ENCODE results near the gene ATXN7L2.

The ATXN7L2 gene

GRCh38 chr1:109498161-109498801 lies 14.6 kb downstream of the ATXN7L2 start:
- H3K79me2 ChIP-seq (ENCODE audit: control insufficient read depth, insufficient read depth, low read length, unreplicated experiment), result peaks cover 6% of the 10 kb centered on the region
- H3K4me3 ChIP-seq (ENCODE audit: low read depth, low read length), result no peak overlapping the region
- H3K27ac ChIP-seq (ENCODE audit: low read depth, low read length), result no peak overlapping the region
- peaks cover 10% of the 10 kb centered on the region for H3K4me1 ChIP-seq (ENCODE audit: control insufficient read depth, insufficient read depth, low read length, unreplicated experiment)
- H2AFZ ChIP-seq (ENCODE audit: low read length, unreplicated experiment), result no peak overlapping the region
- H3K27me3 ChIP-seq (ENCODE audit: insufficient read depth, low read length), result no peaks in the 10 kb centered on the region
- H3K36me3 ChIP-seq (ENCODE audit: insufficient read depth, low read length), result no peaks in the 10 kb centered on the region

GRCh38 chr1:109499081-109499480 lies 15.4 kb downstream of the ATXN7L2 start:
- H3K27ac ChIP-seq (ENCODE audit: low read depth, low read length), result no peak overlapping the region

GRCh38 chr1:109499661-109500536 lies 16.2 kb downstream of the ATXN7L2 start:
- no peaks in the 10 kb centered on the region for H3K36me3 ChIP-seq (ENCODE audit: insufficient read depth, low read length)
- H3K27me3 ChIP-seq (ENCODE audit: insufficient read depth, low read length), result no peaks in the 10 kb centered on the region
- H3K4me1 ChIP-seq (ENCODE audit: control insufficient read depth, insufficient read depth, low read length, unreplicated experiment), result peaks cover 2% of the 10 kb centered on the region
- peaks cover 5% of the 10 kb centered on the region for H3K79me2 ChIP-seq (ENCODE audit: control insufficient read depth, insufficient read depth, low read length, unreplicated experiment)
- no peak overlapping the region for H2AFZ ChIP-seq (ENCODE audit: low read length, unreplicated experiment)
- H3K27ac ChIP-seq (ENCODE audit: low read depth, low read length), result no peak overlapping the region
- H3K4me3 ChIP-seq (ENCODE audit: low read depth, low read length), result no peak overlapping the region

More at GRCh38 chr1:109499081-109499480, 15.4 kb downstream of the ATXN7L2 start:
- no peaks in the 10 kb centered on the region for H3K27me3 ChIP-seq (ENCODE audit: insufficient read depth, low read length)
- H2AFZ ChIP-seq (ENCODE audit: low read length, unreplicated experiment), result no peak overlapping the region
- H3K79me2 ChIP-seq (ENCODE audit: control insufficient read depth, insufficient read depth, low read length, unreplicated experiment), result peaks cover 6% of the 10 kb centered on the region
- no peak overlapping the region for H3K4me3 ChIP-seq (ENCODE audit: low read depth, low read length)
- no peaks in the 10 kb centered on the region for H3K36me3 ChIP-seq (ENCODE audit: insufficient read depth, low read length)
- peaks cover 6% of the 10 kb centered on the region for H3K4me1 ChIP-seq (ENCODE audit: control insufficient read depth, insufficient read depth, low read length, unreplicated experiment)

- Histone ChIP-seq H3K27ac (ENCODE audit: low read depth, low read length) (no peak overlapping the region), H3K4me1 (ENCODE audit: control insufficient read depth, insufficient read depth, low read length, unreplicated experiment) (no peaks in the 10 kb centered on the region), H2AFZ (ENCODE audit: low read length, unreplicated experiment) (no peak overlapping the region), H3K4me3 (ENCODE audit: low read depth, low read length) (no peak overlapping the region), H3K27me3 (ENCODE audit: insufficient read depth, low read length) (no peaks in the 10 kb centered on the region), H3K36me3 (ENCODE audit: insufficient read depth, low read length) (no peaks in the 10 kb centered on the region), H3K79me2 (ENCODE audit: control insufficient read depth, insufficient read depth, low read length, unreplicated experiment) (no peaks in the 10 kb centered on the region)
Measured at GRCh38 chr1:109500941-109501381, 17.3 kb downstream of the ATXN7L2 start.

- Histone ChIP-seq H3K79me2 (ENCODE audit: control insufficient read depth, insufficient read depth, low read length, unreplicated experiment) (no peaks in the 10 kb centered on the region), H2AFZ (ENCODE audit: low read length, unreplicated experiment) (no peak overlapping the region), H3K4me3 (ENCODE audit: low read depth, low read length) (no peak overlapping the region), H3K4me1 (ENCODE audit: control insufficient read depth, insufficient read depth, low read length, unreplicated experiment) (no peaks in the 10 kb centered on the region), H3K36me3 (ENCODE audit: insufficient read depth, low read length) (no peaks in the 10 kb centered on the region), H3K27me3 (ENCODE audit: insufficient read depth, low read length) (no peaks in the 10 kb centered on the region), H3K27ac (ENCODE audit: low read depth, low read length) (no peak overlapping the region)
Measured at GRCh38 chr1:109501644-109502363, 18.1 kb downstream of the ATXN7L2 start.

GRCh38 chr1:109502364-109502851 lies 18.7 kb downstream of the ATXN7L2 start:
- Histone ChIP-seq H3K27me3 (ENCODE audit: insufficient read depth, low read length) (peaks cover 5% of the 10 kb centered on the region; the same call in 1 of the 2 replicates), H3K79me2 (ENCODE audit: control insufficient read depth, insufficient read depth, low read length, unreplicated experiment) (no peaks in the 10 kb centered on the region), H3K36me3 (ENCODE audit: insufficient read depth, low read length) (no peaks in the 10 kb centered on the region), H3K4me1 (ENCODE audit: control insufficient read depth, insufficient read depth, low read length, unreplicated experiment) (no peaks in the 10 kb centered on the region), H3K27ac (ENCODE audit: low read depth, low read length) (no peak overlapping the region), H3K4me3 (ENCODE audit: low read depth, low read length) (no peak overlapping the region), H2AFZ (ENCODE audit: low read length, unreplicated experiment) (no peak overlapping the region)

DNA sequence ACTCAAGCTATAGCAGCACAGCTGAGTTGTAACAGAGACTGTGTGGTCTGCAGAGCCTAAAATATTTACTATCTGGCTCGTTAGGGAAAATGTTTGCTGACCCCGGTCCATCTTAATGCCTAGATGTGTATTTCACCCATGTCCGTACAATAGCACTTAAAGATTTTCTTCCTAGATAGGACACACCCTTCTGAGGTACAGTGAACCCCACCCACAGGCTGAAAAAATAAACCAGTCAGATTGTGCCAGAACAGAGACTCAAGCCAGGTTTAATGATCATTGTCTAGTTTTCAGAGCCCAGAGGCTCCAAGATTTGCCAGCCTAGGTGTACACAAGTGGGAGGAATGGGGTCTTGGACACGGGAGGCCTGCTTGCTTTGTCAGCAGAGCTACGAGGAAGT lies 20.2 kb downstream of the ATXN7L2 start:
- Histone ChIP-seq H3K36me3 (ENCODE audit: insufficient read depth, low read length) (no peaks in the 10 kb centered on the region), H3K79me2 (ENCODE audit: control insufficient read depth, insufficient read depth, low read length, unreplicated experiment) (no peaks in the 10 kb centered on the region), H3K27ac (ENCODE audit: low read depth, low read length) (no peak overlapping the region), H3K27me3 (ENCODE audit: insufficient read depth, low read length) (peaks cover 19% of the 10 kb centered on the region), H2AFZ (ENCODE audit: low read length, unreplicated experiment) (no peak overlapping the region), H3K4me3 (ENCODE audit: low read depth, low read length) (no peak overlapping the region), H3K4me1 (ENCODE audit: control insufficient read depth, insufficient read depth, low read length, unreplicated experiment) (no peaks in the 10 kb centered on the region)

GRCh38 chr1:109504974-109505373 lies 21.3 kb downstream of the ATXN7L2 start:
- no peaks in the 10 kb centered on the region for H3K36me3 ChIP-seq (ENCODE audit: insufficient read depth, low read length)
- H3K79me2 ChIP-seq (ENCODE audit: control insufficient read depth, insufficient read depth, low read length, unreplicated experiment), result no peaks in the 10 kb centered on the region
- no peak overlapping the region for H3K4me3 ChIP-seq (ENCODE audit: low read depth, low read length)
- peaks cover 2% of the 10 kb centered on the region for H3K4me1 ChIP-seq (ENCODE audit: control insufficient read depth, insufficient read depth, low read length, unreplicated experiment)
- peaks cover 27% of the 10 kb centered on the region for H3K27me3 ChIP-seq (ENCODE audit: insufficient read depth, low read length)
- H3K27ac ChIP-seq (ENCODE audit: low read depth, low read length), result no peak overlapping the region
- H2AFZ ChIP-seq (ENCODE audit: low read length, unreplicated experiment), result no peak overlapping the region

- Histone ChIP-seq H3K36me3 (ENCODE audit: insufficient read depth, low read length) (no peaks in the 10 kb centered on the region), H2AFZ (ENCODE audit: low read length, unreplicated experiment) (no peak overlapping the region), H3K27me3 (ENCODE audit: insufficient read depth, low read length) (peaks cover 46% of the 10 kb centered on the region), H3K79me2 (ENCODE audit: control insufficient read depth, insufficient read depth, low read length, unreplicated experiment) (no peaks in the 10 kb centered on the region), H3K4me3 (ENCODE audit: low read depth, low read length) (no peak overlapping the region), H3K4me1 (ENCODE audit: control insufficient read depth, insufficient read depth, low read length, unreplicated experiment) (peaks cover 8% of the 10 kb centered on the region), H3K27ac (ENCODE audit: low read depth, low read length) (no peak overlapping the region)
Measured at GRCh38 chr1:109508001-109508872, 24.5 kb downstream of the ATXN7L2 start.

DNA sequence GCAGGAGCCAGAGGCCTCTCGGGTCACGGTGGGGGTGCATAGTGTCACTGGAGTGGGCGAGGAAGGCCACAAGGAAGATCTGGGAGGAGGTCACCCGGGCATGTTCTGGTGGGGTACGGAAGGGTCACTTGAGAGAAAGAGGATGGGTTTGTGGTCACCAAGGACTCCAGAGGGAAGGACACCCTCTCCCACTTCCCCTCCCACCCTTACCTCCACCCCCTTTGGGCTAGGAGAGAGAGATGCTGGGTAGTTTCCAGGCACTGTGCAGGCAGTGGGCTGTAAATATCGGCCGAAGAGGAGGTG lies 25.1 kb downstream of the ATXN7L2 start:
- Histone ChIP-seq H3K27ac (ENCODE audit: low read depth, low read length) (no peak overlapping the region), H3K4me1 (ENCODE audit: control insufficient read depth, insufficient read depth, low read length, unreplicated experiment) (peaks cover 8% of the 10 kb centered on the region), H3K79me2 (ENCODE audit: control insufficient read depth, insufficient read depth, low read length, unreplicated experiment) (no peaks in the 10 kb centered on the region), H3K36me3 (ENCODE audit: insufficient read depth, low read length) (no peaks in the 10 kb centered on the region), H3K4me3 (ENCODE audit: low read depth, low read length) (peak overlapping the region; percentile 75; the same call in 1 of the 2 replicates), H2AFZ (ENCODE audit: low read length, unreplicated experiment) (no peak overlapping the region), H3K27me3 (ENCODE audit: insufficient read depth, low read length) (peaks cover 46% of the 10 kb centered on the region)
